GM21723 (cell line): ENCODE results near the gene SARM1.

Source experiments
- ATAC-seq: cut with Tn5 transposase; IDR thresholded peaks from one replicate; pipeline ENCODE4 v1.9.1; 2021; ENCODE audit warnings: mild to moderate bottlenecking, moderate library complexity; ENCODE audit not compliant: unreplicated experiment

SARM1 gene

DNA sequence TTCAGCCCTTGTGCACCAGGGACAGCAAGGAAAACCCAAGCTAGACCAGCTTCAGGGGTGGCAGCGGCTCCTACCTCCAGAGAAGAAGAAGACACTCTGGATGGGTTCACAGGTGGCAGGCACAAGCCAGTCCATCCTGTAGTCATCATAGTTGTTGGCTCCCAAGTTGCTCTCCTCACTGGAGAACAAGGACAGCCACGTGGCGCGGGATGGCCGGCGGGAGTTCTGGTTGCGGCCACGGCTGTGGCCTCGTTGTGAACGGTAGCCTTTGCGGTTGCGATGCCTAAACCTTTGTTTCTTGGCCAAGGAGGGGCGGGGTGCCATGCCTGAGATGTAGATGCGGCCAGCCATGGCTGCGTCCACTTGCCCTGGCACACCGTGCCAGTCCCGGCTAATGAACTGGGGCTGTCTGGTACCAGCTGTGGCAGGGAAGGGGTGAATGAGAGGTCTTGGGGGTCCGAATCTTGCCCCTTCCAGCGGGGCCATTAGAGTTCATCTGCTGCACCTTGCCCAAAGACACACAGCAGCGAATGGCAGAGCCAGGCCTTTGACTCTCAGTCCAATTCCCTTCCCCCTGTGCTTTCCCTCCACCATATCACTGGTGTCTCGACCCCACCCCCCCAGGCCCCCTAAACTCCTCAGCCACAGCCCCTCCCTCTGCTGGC lies 3.7 kb upstream of the SARM1 start:
- ATAC-seq, result no peak

DNA sequence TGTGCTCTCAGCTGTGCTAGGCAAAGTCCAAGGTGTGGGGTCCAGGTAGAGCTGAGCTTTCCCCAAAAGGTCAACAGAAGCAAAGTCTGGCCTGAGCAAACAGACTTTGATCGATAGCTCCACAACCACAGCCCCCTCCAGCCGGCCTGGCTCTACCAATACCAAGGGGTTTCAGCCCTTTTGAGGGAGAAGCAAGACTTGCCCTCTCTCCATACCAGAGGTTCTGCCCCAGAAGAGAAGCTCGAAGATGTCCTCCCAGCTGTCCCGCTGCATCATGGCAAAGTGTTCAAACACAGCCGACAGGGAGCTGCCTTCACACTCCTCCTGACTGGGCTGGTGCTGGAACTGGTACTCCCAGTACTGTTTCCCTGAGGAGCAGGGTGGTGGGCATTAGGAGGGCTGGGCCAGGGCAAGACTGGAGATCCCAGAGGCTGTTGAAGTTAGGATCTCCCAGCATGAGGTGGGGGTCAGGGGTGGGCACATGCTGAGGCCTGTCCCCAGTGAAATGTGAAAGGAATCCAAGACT lies 3.1 kb upstream of the SARM1 start:
- no peak for ATAC-seq

- ATAC-seq, result no peak
These were observed 2.4 kb upstream of the SARM1 start for GRCh38 chr17:28368915-28369683.

- no peak for ATAC-seq
These were observed 1.8 kb upstream of the SARM1 start for GRCh38 chr17:28369684-28370034.

- no peak for ATAC-seq
These were observed 1.3 kb upstream of the SARM1 start, which contains the start of gene VTN for GRCh38 chr17:28370035-28370743. TSS of gene VTN (minus strand) at chr17:28370307. CDS start at chr17:28370203, 104 bp downstream.

DNA sequence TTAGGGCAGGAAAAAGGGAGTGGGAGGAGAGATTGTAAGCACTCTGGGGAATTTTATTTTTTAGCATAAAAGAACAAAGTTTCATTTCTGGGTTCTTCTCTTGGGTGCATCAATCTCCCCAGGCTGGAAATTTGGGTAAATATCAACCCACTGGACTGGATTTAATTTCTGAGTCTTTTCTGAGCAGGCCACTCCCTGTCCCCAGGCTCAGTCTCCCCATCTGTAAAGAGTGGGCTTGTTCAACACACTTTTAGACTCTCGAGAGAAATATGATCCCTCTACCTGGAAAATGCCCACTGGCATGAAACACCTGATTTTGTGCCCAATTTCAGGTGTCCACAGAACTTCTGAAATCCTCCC lies 770 bp upstream of the SARM1 start:
- ATAC-seq, result no peak

DNA sequence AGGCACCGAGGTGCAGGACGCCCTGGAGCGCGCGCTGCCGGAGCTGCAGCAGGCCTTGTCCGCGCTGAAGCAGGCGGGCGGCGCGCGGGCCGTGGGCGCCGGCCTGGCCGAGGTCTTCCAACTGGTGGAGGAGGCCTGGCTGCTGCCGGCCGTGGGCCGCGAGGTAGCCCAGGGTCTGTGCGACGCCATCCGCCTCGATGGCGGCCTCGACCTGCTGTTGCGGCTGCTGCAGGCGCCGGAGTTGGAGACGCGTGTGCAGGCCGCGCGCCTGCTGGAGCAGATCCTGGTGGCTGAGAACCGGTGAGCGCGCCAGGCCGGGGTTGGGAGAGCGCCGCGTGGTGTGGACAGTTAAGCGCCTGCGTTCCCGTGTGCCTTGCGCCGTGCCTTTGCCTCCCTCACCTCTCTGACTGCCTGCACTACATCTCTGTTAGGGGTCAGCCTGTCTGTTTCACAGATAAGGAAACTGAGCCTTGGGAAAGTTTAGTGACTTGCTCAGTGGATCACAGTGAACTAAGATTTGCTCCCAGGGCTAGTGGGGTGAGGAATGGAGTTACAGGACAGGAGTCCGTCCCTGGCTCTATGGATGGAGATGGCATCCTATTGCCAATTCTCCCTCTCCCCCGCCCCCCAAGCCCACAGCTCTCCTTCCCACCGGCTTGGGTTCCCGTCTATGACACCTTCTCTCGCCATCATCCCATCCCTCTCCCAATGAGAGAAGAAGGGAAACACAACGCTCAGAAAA lies 880 bp downstream of the SARM1 start:
- peak; percentile 21 for ATAC-seq

DNA sequence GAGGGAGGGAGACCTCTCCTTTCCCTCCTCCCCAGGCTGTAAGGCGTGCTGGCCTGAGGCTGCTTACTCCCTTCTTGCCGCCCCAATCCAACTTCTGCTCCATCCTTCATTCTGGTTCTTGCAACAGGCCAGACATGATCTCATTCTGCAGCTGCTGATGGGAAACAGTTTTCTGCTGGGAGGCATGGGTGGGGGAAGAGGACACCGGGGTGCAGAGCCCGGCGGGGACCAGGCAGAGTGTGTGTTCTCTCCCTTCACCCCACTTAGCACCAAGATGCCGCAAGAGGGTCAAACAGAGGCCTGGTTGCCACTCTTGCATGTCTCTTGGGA lies 1.4 kb downstream of the SARM1 start:
- ATAC-seq, result no peak

DNA sequence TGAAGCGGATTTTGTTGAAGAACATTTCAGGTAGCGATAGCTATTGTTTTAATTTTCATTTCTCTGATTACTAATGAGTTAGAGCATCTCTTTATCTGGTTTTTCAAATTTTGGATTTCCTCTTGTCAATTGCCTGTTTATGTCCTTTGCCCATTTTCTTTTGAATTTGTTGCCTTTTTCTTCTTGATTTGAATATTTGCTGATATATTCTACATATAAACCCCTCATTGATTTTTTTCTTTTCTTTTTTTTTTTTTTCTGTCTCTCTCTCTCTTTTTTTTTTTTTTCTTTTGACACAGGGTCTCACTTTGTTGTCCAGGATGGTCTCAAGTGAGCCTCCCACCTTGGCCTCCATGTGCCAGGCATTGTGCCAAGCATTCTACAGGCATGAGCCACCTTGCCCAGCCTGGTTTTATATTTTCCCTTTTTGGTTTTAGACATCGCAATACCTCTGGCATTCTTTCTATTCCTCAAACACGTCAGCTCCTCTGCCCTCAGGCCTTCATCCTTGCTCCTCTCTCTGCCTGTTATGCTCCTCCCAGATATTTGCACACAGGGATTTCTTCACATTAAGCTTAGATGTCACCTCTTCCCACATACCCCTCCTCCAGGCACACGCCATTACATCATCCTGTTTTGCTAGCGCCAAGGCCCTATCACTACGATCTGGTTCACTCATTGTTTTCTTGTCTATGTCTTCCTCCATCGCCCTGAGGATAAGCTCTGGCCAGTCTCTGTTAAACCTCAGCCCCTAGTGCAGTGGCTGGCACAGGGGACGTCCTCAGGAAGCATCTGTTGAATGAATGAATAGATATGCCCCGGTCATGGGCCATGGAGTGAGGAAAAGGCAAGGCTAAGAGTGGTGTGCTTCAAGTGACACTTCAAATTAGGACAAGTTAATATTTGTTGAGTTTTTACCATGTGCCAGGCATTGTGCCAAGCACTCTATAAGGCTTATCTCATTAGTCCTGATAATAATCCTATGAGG lies 8.6 kb downstream of the SARM1 start:
- no peak for ATAC-seq

DNA sequence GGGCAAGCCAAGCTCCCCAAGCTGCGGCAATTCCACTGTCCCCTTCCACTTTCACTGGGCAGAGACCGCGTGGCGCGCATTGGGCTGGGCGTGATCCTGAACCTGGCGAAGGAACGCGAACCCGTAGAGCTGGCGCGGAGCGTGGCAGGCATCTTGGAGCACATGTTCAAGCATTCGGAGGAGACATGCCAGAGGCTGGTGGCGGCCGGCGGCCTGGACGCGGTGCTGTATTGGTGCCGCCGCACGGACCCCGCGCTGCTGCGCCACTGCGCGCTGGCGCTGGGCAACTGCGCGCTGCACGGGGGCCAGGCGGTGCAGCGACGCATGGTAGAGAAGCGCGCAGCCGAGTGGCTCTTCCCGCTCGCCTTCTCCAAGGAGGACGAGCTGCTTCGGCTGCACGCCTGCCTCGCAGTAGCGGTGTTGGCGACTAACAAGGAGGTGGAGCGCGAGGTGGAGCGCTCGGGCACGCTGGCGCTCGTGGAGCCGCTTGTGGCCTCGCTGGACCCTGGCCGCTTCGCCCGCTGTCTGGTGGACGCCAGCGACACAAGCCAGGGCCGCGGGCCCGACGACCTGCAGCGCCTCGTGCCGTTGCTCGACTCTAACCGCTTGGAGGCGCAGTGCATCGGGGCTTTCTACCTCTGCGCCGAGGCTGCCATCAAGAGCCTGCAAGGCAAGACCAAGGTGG lies 9.8 kb downstream of the SARM1 start:
- no peak for ATAC-seq

DNA sequence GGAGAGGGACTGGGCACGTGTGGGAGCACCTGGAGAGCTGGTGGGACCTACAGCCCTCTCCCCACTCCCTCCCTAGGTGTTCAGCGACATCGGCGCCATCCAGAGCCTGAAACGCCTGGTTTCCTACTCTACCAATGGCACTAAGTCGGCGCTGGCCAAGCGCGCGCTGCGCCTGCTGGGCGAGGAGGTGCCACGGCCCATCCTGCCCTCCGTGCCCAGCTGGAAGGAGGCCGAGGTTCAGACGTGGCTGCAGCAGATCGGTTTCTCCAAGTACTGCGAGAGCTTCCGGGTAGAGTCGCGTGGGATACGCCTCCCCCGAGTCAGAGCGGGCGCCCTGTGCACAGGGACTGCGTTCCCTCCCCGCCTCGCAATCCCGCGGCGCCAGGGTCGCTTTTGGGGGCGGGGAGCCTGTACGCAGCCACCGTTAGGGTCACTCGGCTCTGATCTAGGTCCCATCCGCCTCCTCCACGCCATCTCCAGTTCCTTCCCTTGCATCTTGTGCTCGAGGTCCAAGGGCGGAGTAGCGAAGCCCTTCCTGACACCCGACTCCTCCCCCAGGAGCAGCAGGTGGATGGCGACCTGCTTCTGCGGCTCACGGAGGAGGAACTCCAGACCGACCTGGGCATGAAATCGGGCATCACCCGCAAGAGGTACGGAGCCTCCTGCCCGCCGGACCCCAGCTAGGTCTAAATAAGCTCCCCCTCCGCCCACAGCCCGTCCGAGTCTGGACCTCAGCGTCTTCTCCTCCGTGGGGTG lies 13.0 kb downstream of the SARM1 start:
- peak; percentile 67 for ATAC-seq

GRCh38 chr17:28385037-28385400 lies 13.5 kb downstream of the SARM1 start:
- no peak for ATAC-seq

DNA sequence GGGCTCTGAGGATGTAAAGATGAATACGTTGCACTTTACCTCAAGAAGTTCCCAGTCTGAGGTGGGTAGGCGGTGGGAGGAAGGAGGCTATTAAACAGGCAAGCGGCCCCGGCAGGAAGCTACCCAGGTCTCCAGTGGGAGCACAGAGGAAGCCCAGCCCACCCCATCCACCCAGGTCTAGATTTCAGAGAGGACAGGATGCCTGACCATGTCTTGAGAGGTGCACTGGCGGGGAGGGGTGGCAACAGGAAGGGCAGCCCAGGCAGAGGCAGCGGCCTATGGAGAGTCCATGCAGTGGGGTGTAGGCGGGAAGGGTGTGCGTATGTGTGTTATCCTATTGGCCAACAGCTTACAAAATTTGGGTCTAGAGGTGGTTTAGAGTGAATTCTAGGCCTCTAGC lies 13.9 kb downstream of the SARM1 start:
- no peak for ATAC-seq

- no peak for ATAC-seq
These were observed 14.9 kb downstream of the SARM1 start for GRCh38 chr17:28386391-28386790.

- no peak for ATAC-seq
These were observed 16.6 kb downstream of the SARM1 start for GRCh38 chr17:28388106-28388505.

- no peak for ATAC-seq
These were observed 18.6 kb downstream of the SARM1 start for GRCh38 chr17:28390141-28390540.

DNA sequence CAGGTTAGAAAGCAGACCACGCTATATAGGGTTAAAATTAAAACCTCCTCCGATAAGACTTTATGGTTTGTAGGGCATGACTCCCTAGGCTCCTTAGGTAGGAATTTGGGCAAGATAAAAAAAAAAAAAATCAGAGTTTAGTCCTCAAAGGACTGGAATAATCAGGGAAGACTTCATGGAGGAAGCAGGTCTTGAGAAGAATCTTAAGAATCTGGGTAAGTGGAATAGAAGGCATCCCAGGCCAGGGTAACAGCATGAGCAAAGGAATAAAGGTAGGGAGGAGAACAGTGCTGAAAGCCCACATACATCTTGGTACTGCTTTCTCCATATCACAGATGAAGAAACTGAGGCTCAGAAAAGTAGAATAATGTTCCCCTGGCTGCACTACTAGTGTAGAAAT lies 19.1 kb downstream of the SARM1 start:
- ATAC-seq, result no peak

- ATAC-seq, result no peak
These were observed 19.5 kb downstream of the SARM1 start for GRCh38 chr17:28390984-28391383.

- ATAC-seq, result no peak
These were observed 19.9 kb downstream of the SARM1 start for GRCh38 chr17:28391401-28391800.
